GM23338 (cell line): ENCODE data around the gene TPI1. TPM values are rescaled to one million over a fixed set of nuclear protein-coding genes. Genes with fewer than 3 reads are reported as not detected.
A peak's percentile ranks its signal among the peaks of the same experiment; 100 is the strongest.

ENCODE experiments used
- ATAC-seq: fragments of 200-7000 bp; cut with Tn5 transposase; 3 replicates; pipeline ENCODE4 v1.9.1; 2020
- DNase-seq: peaks from one replicate; pipeline ENCODE4 v3.0.0-alpha.2; 2015; ENCODE audit warnings: low spot score
- H2AFZ ChIP-seq: fragments of 200-600 bp; sonication (generic); 2 replicates; pipeline ENCODE4 v1.8.0; 2016; ENCODE audit warnings: antibody characterized with exemption, mild to moderate bottlenecking, moderate library complexity
- H3F3A ChIP-seq: fragments of 200-600 bp; sonication (generic); replicated peaks from 2 replicates; pipeline ENCODE4 v1.8.0; 2017; ENCODE audit warnings: antibody characterized with exemption, mixed run types, low read depth
- H3K27ac ChIP-seq: fragments of 200-600 bp; sonication (generic); 2 replicates; pipeline ENCODE4 v1.6.1; 2016; ENCODE audit warnings: low read depth
- H3K27me3 ChIP-seq: fragments of 200-600 bp; sonication (generic); 2 replicates; pipeline ENCODE4 v1.8.0; 2016; ENCODE audit warnings: mild to moderate bottlenecking, mixed run types, moderate library complexity; ENCODE audit not compliant: insufficient read depth
- H3K36me3 ChIP-seq: fragments of 200-600 bp; sonication (generic); 2 replicates; pipeline ENCODE4 v1.8.0; 2016; ENCODE audit warnings: mild to moderate bottlenecking; ENCODE audit not compliant: insufficient read depth
- H3K4me1 ChIP-seq: fragments of 200-600 bp; sonication (generic); 2 replicates; pipeline ENCODE4 v1.8.0; 2016; ENCODE audit warnings: mild to moderate bottlenecking, moderate library complexity; ENCODE audit not compliant: insufficient read depth
- H3K4me2 ChIP-seq: fragments of 200-600 bp; sonication (generic); 2 replicates; pipeline ENCODE4 v1.7.1; 2017; ENCODE audit warnings: mixed run types
- H3K4me3 ChIP-seq: fragments of 200-600 bp; sonication (generic); 2 replicates; pipeline ENCODE4 v1.6.1; 2016; ENCODE audit warnings: mixed run types
- H3K79me2 ChIP-seq: fragments of 200-600 bp; sonication (generic); replicated peaks from 2 replicates; pipeline ENCODE4 v1.8.0; 2017; ENCODE audit warnings: mild to moderate bottlenecking; ENCODE audit not compliant: insufficient read depth
- H3K9me2 ChIP-seq: fragments of 200-600 bp; sonication (generic); 2 replicates; pipeline ENCODE4 v1.8.0; 2017; ENCODE audit not compliant: insufficient read depth
- H4K20me1 ChIP-seq: fragments of 200-600 bp; sonication (generic); replicated peaks from 2 replicates; pipeline ENCODE4 v1.8.0; 2017; ENCODE audit warnings: mild to moderate bottlenecking; ENCODE audit not compliant: insufficient read depth
- H3K27ac Mint-ChIP-seq: 2 replicates; pipeline ENCODE4 v1.8.0; 2020; ENCODE audit warnings: inconsistent platforms, mild to moderate bottlenecking, moderate library complexity, mixed read lengths
- H3K27me3 Mint-ChIP-seq: 3 replicates; pipeline ENCODE4 v1.8.0; 2022; ENCODE audit warnings: low read depth, mild to moderate bottlenecking, moderate library complexity, mixed read lengths, inconsistent platforms; ENCODE audit not compliant: insufficient read depth, poor library complexity
- H3K36me3 Mint-ChIP-seq: 3 replicates; pipeline ENCODE4 v1.8.0; 2021; ENCODE audit warnings: low read depth, mild to moderate bottlenecking, inconsistent platforms, moderate library complexity, mixed read lengths
- H3K4me1 Mint-ChIP-seq: 3 replicates; pipeline ENCODE4 v1.8.0; 2020; ENCODE audit warnings: mild to moderate bottlenecking, inconsistent platforms, mixed read lengths
- H3K4me3 Mint-ChIP-seq: 3 replicates; pipeline ENCODE4 v1.8.0; 2021; ENCODE audit warnings: moderate library complexity, mild to moderate bottlenecking, inconsistent platforms, mixed read lengths
- H3K9me3 Mint-ChIP-seq: 3 replicates; pipeline ENCODE4 v1.8.0; 2020; ENCODE audit warnings: moderate library complexity, mild to moderate bottlenecking, inconsistent platforms, mixed read lengths
- CTCF ChIP-seq, 2 experiments: fragments of 200-600 bp in 1 of 2; sonication (generic) in 1 of 2; conservative IDR thresholded peaks; 2 replicates each; pipeline versions ENCODE4 v1.5.1 to v1.6.1; 2016 to 2017; ENCODE audit warnings: antibody characterized with exemption in 2 of 2, low read depth in 2 of 2, mild to moderate bottlenecking in 2 of 2, moderate library complexity in 1 of 2
- ETS1 ChIP-seq: IDR thresholded peaks from 2 replicates; pipeline ENCODE4 v1.6.1; 2016; ENCODE audit warnings: antibody characterized with exemption
- EZH2 ChIP-seq: fragments of 200-600 bp; sonication (generic); IDR thresholded peaks from one replicate; pipeline ENCODE4 v1.8.0; 2017; ENCODE audit warnings: antibody characterized with exemption, mild to moderate bottlenecking, low read depth; ENCODE audit not compliant: unreplicated experiment
- EZH2phosphoT487 ChIP-seq: fragments of 200-600 bp; sonication (generic); IDR thresholded peaks from one replicate; pipeline ENCODE4 v1.8.1; 2018; ENCODE audit warnings: antibody characterized with exemption; ENCODE audit not compliant: unreplicated experiment
- JUNB ChIP-seq: IDR thresholded peaks from one replicate; pipeline ENCODE4 v1.6.1; 2016; ENCODE audit warnings: antibody characterized with exemption; ENCODE audit not compliant: unreplicated experiment
- NANOG ChIP-seq: IDR thresholded peaks from 2 replicates; pipeline ENCODE4 v1.6.1; 2016; ENCODE audit warnings: antibody characterized with exemption, borderline replicate concordance
- POLR2AphosphoS5 ChIP-seq: IDR thresholded peaks from 2 replicates; pipeline ENCODE4 v1.6.1; 2016; ENCODE audit warnings: antibody characterized with exemption, low read depth
- REST ChIP-seq: IDR thresholded peaks from one replicate; pipeline ENCODE4 v1.6.1; 2018; ENCODE audit warnings: antibody characterized with exemption; ENCODE audit not compliant: unreplicated experiment
- STAT1 ChIP-seq: IDR thresholded peaks from one replicate; pipeline ENCODE4 v1.6.1; 2016; ENCODE audit warnings: antibody characterized with exemption; ENCODE audit not compliant: unreplicated experiment
- ZNF114 ChIP-seq: fragments of 250-450 bp; sonication (Bioruptor Pico); IDR thresholded peaks from 2 replicates; pipeline ENCODE4 v1.5.0; 2020; ENCODE audit warnings: mild to moderate bottlenecking, moderate library complexity
- ZNF331 ChIP-seq: fragments of 250-450 bp; sonication (Bioruptor Pico); IDR thresholded peaks from 2 replicates; pipeline ENCODE4 v1.5.0; 2020; ENCODE audit warnings: low read depth, mild to moderate bottlenecking, moderate library complexity
- polyA plus RNA-seq: library from polyadenylated mRNA; unstranded; fragments of >200 nt; fragmentation: Nextera tagmentation; extraction: Ambion mirVana; gene quantifications from 2 replicates; pipeline ENCODE4 v1.2.1, GENCODE V29; 2016
- total RNA-seq: library from RNA; depleted of rRNA; stranded (reverse); fragments of >200 nt; shearing (Covaris generic); gene quantifications from 2 replicates; pipeline ENCODE4 v1.2.3, GENCODE V29; 2014

The TPI1 gene
- total and polyA plus RNA-seq, 2 experiments from 2014 or later: 737 to 822 TPM

- H3K27ac Mint-ChIP-seq: peak overlapping the region; percentile 50
Observed at GRCh38 chr12:6817662-6818157, 49.6 kb upstream of the TPI1 start.

More at GRCh38 chr12:6817662-6818157, 49.6 kb upstream of the TPI1 start:
- no peak for DNase-seq
- H3K27ac ChIP-seq: no peak overlapping the region
- ATAC-seq: no peak
- H3K36me3 ChIP-seq: no peaks in the 10 kb centered on the region
- no peaks in the 10 kb centered on the region for H3K9me2 ChIP-seq
- peaks cover 35% of the 10 kb centered on the region for H3K4me1 ChIP-seq
- Mint-ChIP-seq H3K36me3 (no peaks in the 10 kb centered on the region), H3K4me1 (peaks cover 44% of the 10 kb centered on the region), H3K9me3 (no peaks in the 10 kb centered on the region), H3K27me3 (peaks cover 40% of the 10 kb centered on the region), H3K4me3 (peak overlapping the region; percentile 61; the same call in 2 of the 3 replicates)
- peaks cover 26% of the 10 kb centered on the region for H3K27me3 ChIP-seq
- H3K79me2 ChIP-seq: no peaks in the 10 kb centered on the region
- no peaks in the 10 kb centered on the region for H4K20me1 ChIP-seq
- peak overlapping the region; percentile 66; the same call in 1 of the 2 replicates for H3K4me2 ChIP-seq
- H2AFZ ChIP-seq: no peak overlapping the region
- TF ChIP-seq EZH2 (no peak), POLR2AphosphoS5 (no peak), REST (no peak), ETS1 (no peak), ZNF331 (CRISPR knock-in tag) (no peak), CTCF (conservative IDR thresholded peaks at IDR 0.05; ENCODE audit: low read depth in 2 of 2) (no peak), EZH2phosphoT487 (no peak), JUNB (no peak), NANOG (no peak), STAT1 (no peak), ZNF114 (no peak)
- H3K4me3 ChIP-seq: 0 out of 2 replicates have a peak overlapping the region, but pooled peaks have one; percentile 40
- peaks cover 12% of the 10 kb centered on the region; the same call in 1 of the 2 replicates for H3F3A ChIP-seq
